Measurements from ENCODE around the gene PIP5KL1. TPM values are rescaled to one million over a fixed set of nuclear protein-coding genes. Genes with fewer than 3 reads are reported as not detected.

Gene PIP5KL1
- total RNA-seq, 2 donors from 2014 or later = 0.20 TPM; not detected in 1

DNA sequence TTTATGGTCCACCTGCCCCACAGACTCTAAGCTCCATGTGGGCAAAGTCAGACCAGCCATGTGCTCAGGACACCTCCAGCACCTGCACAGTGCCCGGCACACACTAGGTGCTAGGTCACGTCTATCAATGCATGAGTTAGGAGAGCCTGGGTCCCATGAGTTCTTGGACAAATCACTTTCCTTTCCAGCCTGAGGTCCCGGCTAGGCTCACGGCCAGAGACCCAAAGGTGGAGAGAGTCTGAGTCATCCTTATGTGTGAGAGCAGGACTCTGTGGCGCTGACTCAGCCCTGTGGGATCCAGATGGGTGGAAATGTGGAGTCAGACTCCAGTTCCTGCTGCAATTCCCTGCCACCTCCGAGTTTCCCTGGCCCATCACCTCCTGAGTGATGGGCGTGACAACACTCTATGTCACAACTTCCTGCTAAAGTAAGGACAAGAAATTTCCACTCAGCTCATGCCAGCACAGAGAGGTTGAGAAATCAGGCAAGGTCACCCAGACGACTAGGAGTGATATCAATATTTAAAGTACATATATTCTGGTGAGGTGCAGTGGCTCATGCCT is 11.2 kb downstream of the PIP5KL1 start:
- Histone ChIP-seq H3K9me3 (no peaks in the 10 kb centered on the region), H3K4me1 (peaks cover 0 to 62% of the 10 kb centered on the region in 2 donors), H3K36me3 (no peaks in the 10 kb centered on the region), H3K4me3 (no peak overlapping the region), H3K27ac (peak overlapping the region; percentile 28 to 64), H3K27me3 (no peaks in the 10 kb centered on the region)
- peak; percentile 98 for DNase-seq (ENCODE audit: low spot score)
- TF ChIP-seq, protein P1, sequence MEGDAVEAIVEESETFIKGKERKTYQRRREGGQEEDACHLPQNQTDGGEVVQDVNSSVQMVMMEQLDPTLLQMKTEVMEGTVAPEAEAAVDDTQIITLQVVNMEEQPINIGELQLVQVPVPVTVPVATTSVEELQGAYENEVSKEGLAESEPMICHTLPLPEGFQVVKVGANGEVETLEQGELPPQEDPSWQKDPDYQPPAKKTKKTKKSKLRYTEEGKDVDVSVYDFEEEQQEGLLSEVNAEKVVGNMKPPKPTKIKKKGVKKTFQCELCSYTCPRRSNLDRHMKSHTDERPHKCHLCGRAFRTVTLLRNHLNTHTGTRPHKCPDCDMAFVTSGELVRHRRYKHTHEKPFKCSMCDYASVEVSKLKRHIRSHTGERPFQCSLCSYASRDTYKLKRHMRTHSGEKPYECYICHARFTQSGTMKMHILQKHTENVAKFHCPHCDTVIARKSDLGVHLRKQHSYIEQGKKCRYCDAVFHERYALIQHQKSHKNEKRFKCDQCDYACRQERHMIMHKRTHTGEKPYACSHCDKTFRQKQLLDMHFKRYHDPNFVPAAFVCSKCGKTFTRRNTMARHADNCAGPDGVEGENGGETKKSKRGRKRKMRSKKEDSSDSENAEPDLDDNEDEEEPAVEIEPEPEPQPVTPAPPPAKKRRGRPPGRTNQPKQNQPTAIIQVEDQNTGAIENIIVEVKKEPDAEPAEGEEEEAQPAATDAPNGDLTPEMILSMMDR (IDR thresholded peaks at IDR 0.05) = no peak

DNA sequence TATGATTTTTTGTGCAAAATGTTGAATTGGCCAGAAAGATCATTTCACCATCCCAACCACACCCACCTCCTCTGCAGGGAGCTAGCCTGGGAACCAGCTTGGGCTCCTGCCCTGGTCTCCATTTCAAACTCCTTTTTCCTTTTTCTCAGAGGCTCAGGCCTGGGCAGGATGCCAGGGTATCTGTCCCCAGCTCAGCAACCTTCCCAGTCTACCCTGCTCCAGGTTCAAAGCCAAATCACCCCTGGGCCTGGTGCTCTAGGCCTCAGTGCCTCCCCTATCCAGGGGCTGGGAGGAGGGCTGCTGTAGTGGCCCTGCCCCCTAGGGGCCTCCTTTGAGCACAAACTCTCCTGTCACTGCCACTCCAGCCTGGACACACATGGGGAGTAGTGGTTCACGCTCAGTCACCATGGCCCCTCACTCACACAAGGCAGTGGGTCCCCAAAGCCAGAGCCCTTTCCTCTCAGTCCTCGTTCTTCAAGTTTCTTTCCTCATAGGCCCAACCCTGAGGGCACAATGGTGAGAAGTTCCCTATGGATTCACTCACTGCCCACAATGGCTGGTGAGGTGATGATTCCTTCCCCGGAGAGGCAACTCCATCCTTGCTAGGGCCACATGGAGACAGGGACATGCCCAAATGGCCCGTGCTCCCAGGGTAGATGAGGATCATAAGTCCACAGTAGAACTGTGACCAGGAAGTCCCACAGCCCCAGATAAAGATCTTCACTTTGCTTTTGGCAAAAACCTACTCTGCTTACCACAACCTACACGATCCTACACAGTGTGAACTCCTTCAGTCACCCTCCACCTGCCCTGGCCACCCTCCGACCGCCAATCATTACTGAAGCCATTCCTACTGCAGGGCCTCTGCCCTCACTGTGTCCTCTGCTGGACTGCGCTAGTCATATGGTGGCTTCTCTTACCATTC is 12.1 kb downstream of the PIP5KL1 start:
- no peak for DNase-seq (ENCODE audit: low spot score)
- H3K27me3 ChIP-seq = no peaks in the 10 kb centered on the region
- peak overlapping the region; percentile 28 to 64 for H3K27ac ChIP-seq
- H3K4me3 ChIP-seq = no peak overlapping the region
- H3K36me3 ChIP-seq = no peaks in the 10 kb centered on the region
- no peaks in the 10 kb centered on the region for H3K9me3 ChIP-seq
- peaks cover 0 to 62% of the 10 kb centered on the region in 2 donors for H3K4me1 ChIP-seq
- TF ChIP-seq, protein P1 (IDR thresholded peaks at IDR 0.05) = no peak

DNA sequence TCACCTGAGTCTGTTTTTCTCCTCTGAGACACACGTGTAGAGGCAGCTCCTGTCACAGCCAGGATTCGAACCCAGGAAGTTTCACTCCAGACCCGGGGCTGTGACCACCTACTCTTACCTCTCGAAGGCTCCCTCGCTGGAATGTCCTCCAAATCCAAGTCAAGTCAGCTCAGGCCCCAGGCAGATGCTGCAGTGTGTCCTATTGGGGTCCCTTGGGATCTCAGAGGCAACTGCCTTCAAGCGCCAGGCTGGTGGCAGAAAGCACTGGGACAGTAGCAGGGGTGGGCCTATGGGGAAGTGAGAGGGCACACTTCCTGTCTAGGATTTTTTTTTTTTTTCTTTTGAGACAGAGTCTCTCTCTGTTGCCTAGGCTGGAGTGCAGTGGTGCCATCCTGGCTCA is 13.0 kb downstream of the PIP5KL1 start:
- H3K9me3 ChIP-seq = no peaks in the 10 kb centered on the region
- no peak overlapping the region for H3K4me3 ChIP-seq
- TF ChIP-seq, protein P1 (IDR thresholded peaks at IDR 0.05) = no peak
- peaks cover 0 to 62% of the 10 kb centered on the region in 2 donors for H3K4me1 ChIP-seq
- peak overlapping the region; percentile 66 to 69 for H3K27ac ChIP-seq
- DNase-seq (ENCODE audit: low spot score) = no peak
- H3K36me3 ChIP-seq = peaks cover under 1% of the 10 kb centered on the region
- no peaks in the 10 kb centered on the region for H3K27me3 ChIP-seq

DNA sequence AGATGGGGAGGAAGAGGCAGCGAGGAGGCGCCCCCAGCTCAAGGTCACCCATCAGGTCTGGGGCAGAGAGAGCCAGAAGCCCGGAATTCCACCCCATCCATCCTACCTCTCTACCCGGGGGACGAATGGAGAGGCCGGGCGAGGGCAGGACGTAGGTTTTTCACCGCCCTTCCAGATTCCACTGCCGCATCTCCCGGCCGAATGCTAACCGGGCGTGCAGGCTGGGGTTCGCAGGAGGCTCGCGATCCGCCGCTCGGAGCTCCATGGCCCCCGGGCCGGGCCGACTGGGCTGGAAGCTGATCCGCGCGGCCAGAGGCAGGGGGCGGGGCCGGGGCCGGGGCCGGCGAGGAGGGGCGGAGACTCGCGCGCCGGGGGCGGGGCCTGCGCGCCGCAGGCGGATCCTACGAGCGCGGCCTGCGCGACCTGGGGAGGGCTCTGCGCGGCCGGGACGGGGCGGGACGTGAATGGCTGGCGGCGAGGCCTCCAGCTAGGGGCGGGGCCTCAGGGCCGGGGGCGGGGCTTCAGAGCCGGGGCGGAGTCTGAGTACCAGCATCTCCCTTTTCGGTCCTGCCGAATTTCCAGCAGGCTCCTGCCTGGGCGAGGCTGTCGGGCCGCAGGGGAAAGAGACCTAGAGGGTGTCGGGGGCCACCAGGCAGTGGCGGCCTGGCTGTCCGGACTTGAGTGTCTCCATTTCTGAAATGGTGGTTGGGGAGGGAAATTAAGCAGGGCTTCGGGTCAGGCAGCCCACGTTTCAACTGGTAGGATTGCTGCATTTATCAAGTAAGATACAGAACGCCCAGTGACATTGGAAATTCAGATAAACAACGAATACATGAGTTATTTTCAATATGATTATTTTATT is 13.6 kb downstream of the PIP5KL1 start, which contains the start of gene ST6GALNAC4:
ST6GALNAC4 (minus strand) TSS at position 322 of the 862 bp plus-strand sequence. CDS start 622 bp downstream, outside the sequence.
- TF ChIP-seq, protein P1 (IDR thresholded peaks at IDR 0.05) = no peak
- Histone ChIP-seq H3K9me3 (no peaks in the 10 kb centered on the region), H3K4me3 (peak within 1 kb of the TSS; percentile 75 to 84), H3K27ac (peak within 1 kb of the TSS; percentile 69 to 72), H3K4me1 (peaks cover 0 to 61% of the 10 kb centered on the region in 2 donors), H3K36me3 (peaks cover 7% of the 10 kb centered on the region), H3K27me3 (no peaks in the 10 kb centered on the region)
- DNase-seq (ENCODE audit: low spot score) = peak; percentile 95
